Kasumi-1 (cell line): Measurements from ENCODE around the gene SLC16A13.
"Not testable (repeated sequence)": the region's sequence is repeated elsewhere in the genome, so short reads cannot be mapped to it uniquely, and the experiment has no call there.

ENCODE experiments used
- DNase-seq, 2 experiments: peaks; one replicate each; lab custom pipeline; 2025; lab: John Stamatoyannopoulos, UW

SLC16A13 gene

GRCh38 chr17:7064261-7064660, 28.4 kb downstream of the SLC16A13 start:
- DNase-seq = no peak

- DNase-seq = no peak
These were observed 31.4 kb downstream of the SLC16A13 start for GRCh38 chr17:7067198-7067597.

GRCh38 chr17:7068268-7068667, 32.5 kb downstream of the SLC16A13 start:
- no peak for DNase-seq

GRCh38 chr17:7070712-7071111, 34.9 kb downstream of the SLC16A13 start:
- no peak for DNase-seq

DNA sequence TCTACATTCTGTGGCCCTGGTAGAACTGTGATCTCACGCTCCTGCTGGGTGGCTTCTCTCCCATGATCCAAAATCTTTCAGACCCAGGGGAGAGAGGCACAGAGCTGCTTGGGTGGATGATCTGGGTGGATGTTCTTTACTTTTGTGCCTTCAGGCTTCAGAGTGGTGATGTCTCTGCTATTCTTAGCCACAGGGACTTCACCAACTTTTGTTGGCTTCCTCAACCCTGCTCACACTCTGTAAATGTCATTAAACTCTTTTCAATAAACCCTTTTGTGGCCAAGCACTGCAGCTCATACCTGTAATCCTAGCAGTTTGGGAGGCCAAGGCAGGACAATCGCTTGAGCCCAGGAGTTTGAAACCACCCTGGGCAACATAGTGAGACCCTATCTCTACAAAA, 36.6 kb downstream of the SLC16A13 start:
- no peak for DNase-seq

DNA sequence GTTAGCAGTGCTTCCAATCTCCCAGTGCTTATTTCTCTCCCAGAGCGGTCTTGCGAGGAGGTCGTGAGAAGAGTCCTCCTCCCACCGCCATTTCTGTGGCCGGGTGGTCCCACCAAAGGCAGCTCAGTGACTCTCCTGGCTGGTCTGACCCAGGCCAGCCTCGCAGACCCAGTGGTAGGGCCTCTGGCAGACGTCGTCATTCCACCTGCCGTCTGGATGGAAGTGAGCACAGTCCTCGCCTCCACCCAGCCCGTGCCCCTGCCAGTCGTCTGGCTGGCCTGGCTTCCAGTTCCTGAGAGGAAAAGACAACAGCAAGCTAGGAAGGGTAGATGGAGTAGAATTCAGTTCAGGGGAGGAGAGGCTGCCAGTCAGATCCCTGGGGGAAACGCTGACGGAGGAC, 39.1 kb downstream of the SLC16A13 start:
- no peak for DNase-seq

DNA sequence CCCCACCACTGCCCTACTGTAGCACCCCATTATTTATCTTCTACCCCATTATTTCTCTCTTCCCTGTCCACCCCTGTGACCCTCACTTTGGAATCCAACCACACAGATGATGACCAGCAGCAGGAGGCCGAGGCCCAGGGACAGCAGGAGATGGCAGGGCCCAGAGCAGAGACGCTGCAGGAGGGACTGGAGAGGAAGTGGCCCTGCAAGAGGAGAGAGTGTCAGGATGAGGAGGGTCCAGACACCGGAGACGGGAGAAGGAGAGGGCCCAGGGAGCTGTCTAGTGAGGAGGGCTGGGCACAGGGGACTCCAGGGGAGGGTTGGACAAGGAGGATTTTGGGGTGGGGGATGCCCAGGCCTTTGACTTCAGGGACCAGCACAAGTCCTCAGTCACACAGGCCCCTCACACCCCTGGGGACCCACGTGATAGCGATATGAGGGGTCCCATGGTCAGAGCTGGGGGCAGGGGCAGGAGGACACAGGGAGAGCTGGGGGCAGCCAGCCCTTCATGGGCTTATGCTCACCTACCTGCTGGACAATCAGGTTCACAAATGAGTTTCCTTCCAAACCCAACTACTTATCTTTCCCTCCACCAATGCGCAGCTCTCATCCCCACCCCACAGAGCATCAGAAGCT, 42.2 kb downstream of the SLC16A13 start:
- DNase-seq = no peak

- no peak for DNase-seq
These were observed 42.9 kb downstream of the SLC16A13 start for GRCh38 chr17:7078711-7079110.

- peak; percentile 54 to 64 for DNase-seq
These were observed 44.0 kb downstream of the SLC16A13 start, which contains the start of gene CLEC10A for GRCh38 chr17:7079581-7080455. TSS of gene CLEC10A (minus strand) at chr17:7080251. CDS start at chr17:7078812, 1,439 bp downstream.

GRCh38 chr17:7080456-7081041, 44.7 kb downstream of the SLC16A13 start:
- DNase-seq = no peak

DNA sequence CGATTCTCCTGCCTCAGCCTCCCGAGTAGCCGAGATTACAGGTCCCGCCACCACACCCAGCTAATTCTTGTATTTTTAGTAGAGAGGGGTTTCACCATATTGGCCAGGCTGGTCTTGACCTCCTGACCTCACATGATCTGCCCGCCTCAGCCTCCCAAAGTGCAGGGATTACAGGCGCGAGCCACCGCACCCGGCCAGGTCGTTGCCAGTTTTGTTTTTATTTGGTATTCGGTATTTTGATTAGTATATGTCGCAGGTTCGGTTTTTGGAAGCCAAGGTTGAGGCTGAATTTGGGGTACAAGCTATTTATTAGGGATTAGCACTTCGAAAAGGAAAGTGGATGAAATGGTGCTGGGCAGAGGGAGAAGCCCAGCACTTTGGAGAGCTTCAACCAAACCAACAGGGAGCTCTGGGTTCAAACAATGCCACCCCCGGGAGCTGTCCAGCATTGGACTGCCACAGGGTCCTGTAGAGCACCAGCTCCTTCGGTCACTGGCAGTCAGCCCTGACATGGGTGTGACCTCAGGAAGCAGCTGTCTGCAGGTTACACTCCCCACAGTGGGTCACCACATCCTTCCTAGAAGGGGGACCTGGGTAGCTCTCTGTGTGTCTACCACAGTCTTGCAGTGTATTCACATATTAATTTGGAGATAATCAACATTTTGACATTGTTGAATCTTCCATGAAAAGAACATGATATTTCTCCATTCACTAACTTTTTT, 45.7 kb downstream of the SLC16A13 start:
- peak in 1 of 2 experiments; percentile 30 for DNase-seq

DNA sequence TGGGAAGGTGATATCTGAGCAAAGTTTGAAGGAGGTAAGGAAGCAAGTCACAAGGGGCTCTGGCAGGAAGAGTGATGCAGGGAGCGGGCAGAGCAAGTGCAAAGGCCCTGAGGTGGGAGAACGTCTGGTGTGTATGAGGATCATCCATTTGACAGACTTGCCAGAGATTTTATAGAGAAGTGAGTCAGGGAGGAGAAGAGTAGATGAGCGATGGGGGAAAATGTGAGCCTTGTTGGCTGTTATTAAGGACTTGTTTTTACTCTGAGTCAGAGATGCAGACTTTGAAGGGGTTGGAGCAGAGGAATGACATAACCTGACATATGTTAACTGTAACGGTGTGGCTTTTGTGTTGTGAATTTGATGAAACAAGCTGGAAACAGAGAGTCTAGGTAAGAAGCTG, 47.8 kb downstream of the SLC16A13 start:
- DNase-seq = no peak

DNA sequence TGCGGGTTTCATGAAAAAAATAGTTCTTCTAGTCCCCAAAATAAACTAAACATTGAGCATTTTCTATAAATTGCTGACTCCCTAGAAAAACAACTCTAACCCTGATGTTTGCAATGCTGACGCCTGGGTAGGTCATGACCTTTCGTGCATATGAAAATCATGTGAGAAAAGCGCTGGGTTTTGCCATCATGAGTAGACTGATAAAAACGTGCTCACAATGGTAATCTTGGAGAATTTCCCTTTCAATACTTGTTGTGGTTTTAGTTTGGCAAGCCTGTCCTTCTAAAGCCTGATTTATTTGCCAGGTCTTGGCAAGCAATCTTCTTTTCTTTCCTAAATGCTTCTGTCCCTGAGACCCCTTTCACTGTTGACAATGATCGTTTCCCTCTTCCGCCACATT, 48.3 kb downstream of the SLC16A13 start:
- DNase-seq = no peak

- not testable (repeated sequence) for DNase-seq
These were observed 52.6 kb downstream of the SLC16A13 start for GRCh38 chr17:7088442-7088841.

GRCh38 chr17:7089570-7089969, 53.8 kb downstream of the SLC16A13 start:
- DNase-seq = not testable (repeated sequence)
